Mammary epithelial cell (primary cell): ENCODE results near the gene NACC1.

Source experiments
- EZH2 ChIP-seq: IDR thresholded peaks from 2 replicates; pipeline ENCODE4 v1.6.1; 2012; ENCODE audit warnings: low read length, inconsistent platforms, borderline replicate concordance
- TF ChIP-seq, protein P1 (sequence below), 2 donors: IDR thresholded peaks in 1 of 2; conservative IDR thresholded peaks in 1 of 2; 2 replicates each; pipeline ENCODE4 v1.5.1; 2011 to 2012; ENCODE audit warnings: inconsistent platforms in 2 of 2, low read length in 2 of 2, mild to moderate bottlenecking in 2 of 2, control low read depth in 1 of 2, low read depth in 1 of 2; ENCODE audit not compliant: insufficient read depth in 1 of 2; ENCODE audit errors: extremely low read depth in 1 of 2

DNA sequence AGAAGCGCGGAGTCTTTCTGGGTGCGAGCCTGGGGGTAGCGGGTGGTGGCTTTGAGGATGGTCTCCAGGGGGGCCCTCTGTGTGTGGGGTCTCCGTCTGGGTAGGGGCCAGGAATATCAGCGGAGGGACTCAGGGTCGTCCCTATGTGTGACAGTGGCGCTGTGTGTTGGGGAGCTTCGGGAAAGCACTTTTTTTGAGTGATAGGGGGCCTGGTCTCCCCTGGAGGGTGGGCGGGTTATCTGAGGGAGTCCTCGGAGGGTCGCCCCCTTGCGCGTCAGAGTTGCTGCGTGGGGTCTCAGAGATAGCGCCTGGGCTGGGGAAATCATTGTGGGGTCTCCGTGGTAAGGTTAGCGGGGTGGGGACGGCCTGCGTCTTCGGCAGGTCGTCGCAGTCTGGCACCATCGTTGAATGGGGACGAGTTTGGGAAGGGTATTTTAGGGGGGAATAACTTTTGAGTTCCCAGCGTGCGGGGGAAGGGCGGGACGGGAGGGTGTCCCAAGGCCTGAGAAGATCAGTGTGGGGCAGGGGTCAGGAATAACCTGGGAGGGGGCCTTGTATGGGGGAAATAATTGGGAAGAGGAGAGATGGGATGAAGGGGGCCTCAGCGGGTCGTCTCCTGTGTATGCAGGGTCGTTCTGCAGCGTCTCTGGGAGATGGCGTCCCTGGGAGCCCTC lies 33.0 kb downstream of the NACC1 start:
- TF ChIP-seq, protein P1, sequence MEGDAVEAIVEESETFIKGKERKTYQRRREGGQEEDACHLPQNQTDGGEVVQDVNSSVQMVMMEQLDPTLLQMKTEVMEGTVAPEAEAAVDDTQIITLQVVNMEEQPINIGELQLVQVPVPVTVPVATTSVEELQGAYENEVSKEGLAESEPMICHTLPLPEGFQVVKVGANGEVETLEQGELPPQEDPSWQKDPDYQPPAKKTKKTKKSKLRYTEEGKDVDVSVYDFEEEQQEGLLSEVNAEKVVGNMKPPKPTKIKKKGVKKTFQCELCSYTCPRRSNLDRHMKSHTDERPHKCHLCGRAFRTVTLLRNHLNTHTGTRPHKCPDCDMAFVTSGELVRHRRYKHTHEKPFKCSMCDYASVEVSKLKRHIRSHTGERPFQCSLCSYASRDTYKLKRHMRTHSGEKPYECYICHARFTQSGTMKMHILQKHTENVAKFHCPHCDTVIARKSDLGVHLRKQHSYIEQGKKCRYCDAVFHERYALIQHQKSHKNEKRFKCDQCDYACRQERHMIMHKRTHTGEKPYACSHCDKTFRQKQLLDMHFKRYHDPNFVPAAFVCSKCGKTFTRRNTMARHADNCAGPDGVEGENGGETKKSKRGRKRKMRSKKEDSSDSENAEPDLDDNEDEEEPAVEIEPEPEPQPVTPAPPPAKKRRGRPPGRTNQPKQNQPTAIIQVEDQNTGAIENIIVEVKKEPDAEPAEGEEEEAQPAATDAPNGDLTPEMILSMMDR (conservative IDR thresholded peaks at IDR 0.05 in 1 of 2, IDR thresholded peaks at IDR 0.05 in 1 of 2; ENCODE audit: extremely low read depth in 1 of 2, insufficient read depth in 1 of 2, low read depth in 1 of 2, low read length in 2 of 2), result no peak
- TF ChIP-seq EZH2, result no peak
